ENCODE results near the gene LUC7L3. TPM values are rescaled to one million over a fixed set of nuclear protein-coding genes. Genes with fewer than 3 reads are reported as not detected.
A peak's percentile ranks its signal among the peaks of the same experiment; 100 is the strongest.

Gene LUC7L3
- total and polyA plus RNA-seq, 2 donors (not counting 1 experiment from before 2014, with no cell fraction given): 42.9 to 311 TPM

DNA sequence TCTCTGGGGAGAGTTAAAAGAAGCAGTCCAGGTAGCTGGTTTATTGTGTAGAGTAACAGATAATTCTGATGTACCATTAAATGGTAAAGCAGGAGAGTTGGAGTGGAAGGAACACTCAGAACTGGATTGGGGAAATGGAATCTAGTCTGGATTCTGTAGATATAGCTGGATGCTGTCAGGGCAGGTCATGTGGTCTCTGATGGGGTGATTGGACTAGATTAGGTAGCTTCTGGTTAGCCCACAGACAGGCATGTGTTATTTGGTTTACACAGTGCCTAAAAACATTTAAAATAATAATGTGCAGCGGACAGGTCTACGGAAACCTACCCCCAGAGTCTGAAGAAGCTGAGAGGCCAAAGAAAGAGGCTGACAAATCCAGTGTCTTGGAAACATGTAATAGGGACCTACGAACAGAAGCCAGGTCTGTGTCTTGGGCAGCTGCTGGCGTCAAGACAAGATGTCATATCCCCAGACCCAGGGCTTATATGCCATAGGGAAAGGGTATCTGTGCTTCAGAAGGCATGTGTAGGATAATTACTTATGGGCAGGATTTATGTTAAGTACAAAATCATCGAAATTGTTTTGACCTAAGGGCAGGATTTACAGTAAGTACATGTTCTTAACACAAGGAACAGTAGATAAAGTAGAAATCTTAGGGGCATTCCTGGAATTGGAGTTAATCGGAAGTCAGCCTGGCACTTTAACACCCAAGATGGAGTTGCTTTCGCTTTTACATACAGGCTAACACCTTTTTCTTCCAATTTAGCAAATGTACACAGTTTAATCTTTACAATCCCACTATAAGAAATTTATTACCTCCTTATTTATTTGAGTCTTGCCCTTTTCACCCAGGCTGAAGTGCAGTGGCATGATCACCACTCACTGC, 12.4 kb downstream of the LUC7L3 start:
- peaks cover 0 to 4% of the 10 kb centered on the region in 2 experiments for H3K36me3 ChIP-seq (replicated peaks in 1 of 2; ENCODE audit: control extremely low read depth in 1 of 2, control insufficient read depth in 1 of 2, extremely low read depth in 1 of 2, insufficient read depth in 2 of 2, low read length in 1 of 2)
- H3K4me2 ChIP-seq (replicated peaks; ENCODE audit: low read depth, low read length, poor library complexity, severe bottlenecking): no peak overlapping the region
- H3K4me3 ChIP-seq (ENCODE audit: control extremely low read depth in 1 of 5, extremely low read depth in 1 of 5, insufficient read depth in 1 of 5, low read depth in 2 of 5, low read length in 4 of 5): no peak overlapping the region
- peak overlapping the region in 1 of 2 donors; percentile 3 for H3K27ac ChIP-seq (ENCODE audit: low read length in 2 of 2)
- CTCF ChIA-PET: no interaction called here
- H3K9me3 ChIP-seq (ENCODE audit: control extremely low read depth in 1 of 3, control insufficient read depth in 2 of 3, insufficient read depth in 1 of 3, low read length in 2 of 3): no peaks in the 10 kb centered on the region
- no peak overlapping the region for H3K4me3 Mint-ChIP-seq
- H3K9ac ChIP-seq (ENCODE audit: low read length): no peak overlapping the region
- intact Hi-C loops (cut with micrococcal nuclease): no loop called here
- WGBS (ENCODE audit: insufficient coverage): 73% methylated on average over 4 of the region's 7 CpGs
- peaks cover 51% of the 10 kb centered on the region for H3K4me1 Mint-ChIP-seq
- H3K27ac Mint-ChIP-seq: no peak overlapping the region
- POLR2A ChIA-PET: no interaction called here
- H2AFZ ChIP-seq (ENCODE audit: insufficient read depth, low read depth, low read length, poor library complexity, severe bottlenecking): no peak overlapping the region
- no peak for TF ChIP-seq EZH2 (IDR thresholded peaks at IDR 0.05; ENCODE audit: borderline replicate concordance, insufficient read depth, low read depth, low read length, poor library complexity, severe bottlenecking)
- TF ChIP-seq, protein P1, sequence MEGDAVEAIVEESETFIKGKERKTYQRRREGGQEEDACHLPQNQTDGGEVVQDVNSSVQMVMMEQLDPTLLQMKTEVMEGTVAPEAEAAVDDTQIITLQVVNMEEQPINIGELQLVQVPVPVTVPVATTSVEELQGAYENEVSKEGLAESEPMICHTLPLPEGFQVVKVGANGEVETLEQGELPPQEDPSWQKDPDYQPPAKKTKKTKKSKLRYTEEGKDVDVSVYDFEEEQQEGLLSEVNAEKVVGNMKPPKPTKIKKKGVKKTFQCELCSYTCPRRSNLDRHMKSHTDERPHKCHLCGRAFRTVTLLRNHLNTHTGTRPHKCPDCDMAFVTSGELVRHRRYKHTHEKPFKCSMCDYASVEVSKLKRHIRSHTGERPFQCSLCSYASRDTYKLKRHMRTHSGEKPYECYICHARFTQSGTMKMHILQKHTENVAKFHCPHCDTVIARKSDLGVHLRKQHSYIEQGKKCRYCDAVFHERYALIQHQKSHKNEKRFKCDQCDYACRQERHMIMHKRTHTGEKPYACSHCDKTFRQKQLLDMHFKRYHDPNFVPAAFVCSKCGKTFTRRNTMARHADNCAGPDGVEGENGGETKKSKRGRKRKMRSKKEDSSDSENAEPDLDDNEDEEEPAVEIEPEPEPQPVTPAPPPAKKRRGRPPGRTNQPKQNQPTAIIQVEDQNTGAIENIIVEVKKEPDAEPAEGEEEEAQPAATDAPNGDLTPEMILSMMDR (IDR thresholded peaks at IDR 0.05): no peak
- H3K27me3 ChIP-seq (replicated peaks in 1 of 4; ENCODE audit: control extremely low read depth in 1 of 4, control insufficient read depth in 3 of 4, insufficient read depth in 4 of 4, low read length in 3 of 4): no peaks in the 10 kb centered on the region
- H3K27me3 Mint-ChIP-seq: no peaks in the 10 kb centered on the region
- ATAC-seq (ENCODE audit: low read depth) (no peak), DNase-seq (no peak)
- H4K20me1 ChIP-seq (ENCODE audit: control insufficient read depth, insufficient read depth, low read length, poor library complexity, severe bottlenecking): peaks cover 89% of the 10 kb centered on the region
- peaks cover 10 to 14% of the 10 kb centered on the region in 2 donors for H3K4me1 ChIP-seq (ENCODE audit: control insufficient read depth in 2 of 2, insufficient read depth in 2 of 2, low read length in 2 of 2)
- H3K79me2 ChIP-seq (ENCODE audit: control insufficient read depth, insufficient read depth, low read length): peaks cover 99% of the 10 kb centered on the region
- H3K9me3 Mint-ChIP-seq (ENCODE audit: insufficient read depth): no peaks in the 10 kb centered on the region

DNA sequence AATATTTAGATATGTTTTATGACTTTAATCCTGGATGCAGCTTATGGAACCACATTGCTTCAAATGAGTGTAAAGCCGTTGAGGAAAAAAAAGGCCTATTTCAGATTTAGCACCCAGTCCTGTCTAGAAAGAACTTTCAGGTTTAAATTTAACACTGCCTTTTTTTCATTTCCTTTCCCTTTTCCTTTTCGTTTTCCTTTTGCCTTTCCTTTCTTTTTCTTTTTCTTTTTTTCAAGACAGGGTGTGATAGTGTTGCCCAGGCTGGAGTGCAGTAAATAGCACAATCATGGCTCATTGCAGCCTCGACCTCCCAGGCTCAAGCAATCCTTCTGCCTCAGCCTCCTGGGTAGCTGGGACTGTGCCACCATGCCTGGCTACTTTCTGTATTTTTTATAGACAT, 15.9 kb downstream of the LUC7L3 start:
- CTCF ChIA-PET: no interaction called here
- WGBS (ENCODE audit: insufficient coverage): no CpG with 5 or more reads among the region's 3 CpGs

More for the DNA sequence above, 15.9 kb downstream of the LUC7L3 start:
- intact Hi-C loops (cut with micrococcal nuclease): no loop called here
- Histone ChIP-seq H3K4me2 (replicated peaks; ENCODE audit: low read depth, low read length, poor library complexity, severe bottlenecking) (no peak overlapping the region), H3K36me3 (replicated peaks in 1 of 2; ENCODE audit: control extremely low read depth in 1 of 2, control insufficient read depth in 1 of 2, extremely low read depth in 1 of 2, insufficient read depth in 2 of 2, low read length in 1 of 2) (peaks cover 0 to 27% of the 10 kb centered on the region in 2 experiments), H3K9me3 (ENCODE audit: control extremely low read depth in 1 of 3, control insufficient read depth in 2 of 3, insufficient read depth in 1 of 3, low read length in 2 of 3) (no peaks in the 10 kb centered on the region), H3K27me3 (replicated peaks in 1 of 4; ENCODE audit: control extremely low read depth in 1 of 4, control insufficient read depth in 3 of 4, insufficient read depth in 4 of 4, low read length in 3 of 4) (no peaks in the 10 kb centered on the region), H3K4me1 (ENCODE audit: control insufficient read depth in 2 of 2, insufficient read depth in 2 of 2, low read length in 2 of 2) (peaks cover 3 to 4% of the 10 kb centered on the region in 2 donors), H4K20me1 (ENCODE audit: control insufficient read depth, insufficient read depth, low read length, poor library complexity, severe bottlenecking) (peaks cover 89% of the 10 kb centered on the region), H2AFZ (ENCODE audit: insufficient read depth, low read depth, low read length, poor library complexity, severe bottlenecking) (no peak overlapping the region), H3K27ac (ENCODE audit: low read length in 2 of 2) (no peak overlapping the region), H3K79me2 (ENCODE audit: control insufficient read depth, insufficient read depth, low read length) (peaks cover 93% of the 10 kb centered on the region), H3K9ac (ENCODE audit: low read length) (no peak overlapping the region), H3K4me3 (ENCODE audit: control extremely low read depth in 1 of 5, extremely low read depth in 1 of 5, insufficient read depth in 1 of 5, low read depth in 2 of 5, low read length in 4 of 5) (no peak overlapping the region)
- POLR2A ChIA-PET: no interaction called here
- Mint-ChIP-seq H3K9me3 (ENCODE audit: insufficient read depth) (no peaks in the 10 kb centered on the region), H3K27me3 (no peaks in the 10 kb centered on the region), H3K27ac (no peak overlapping the region), H3K4me3 (no peak overlapping the region), H3K4me1 (peaks cover 31% of the 10 kb centered on the region)
- ATAC-seq (ENCODE audit: low read depth) (no peak), DNase-seq (no peak)
- TF ChIP-seq EZH2 (IDR thresholded peaks at IDR 0.05; ENCODE audit: borderline replicate concordance, insufficient read depth, low read depth, low read length, poor library complexity, severe bottlenecking): no peak
- TF ChIP-seq, protein P1 (IDR thresholded peaks at IDR 0.05): no peak

Data from B cell (primary cell).